Activated B cell treated with CpG ODN at 0.5 μM for 24 hours (primary cell): ENCODE results near the gene MRPL27. TPM values are rescaled to one million over a fixed set of nuclear protein-coding genes. Genes with fewer than 3 reads are reported as not detected.

ENCODE experiments used
- ATAC-seq: fragments of 200-7000 bp; cut with Tn5 transposase; one replicate; pipeline ENCODE4 v1.10.0; 2021; ENCODE audit warnings: low read depth, mild to moderate bottlenecking, moderate library complexity
- CTCF ChIA-PET: fragments of 350-600 bp; sonication (Branson Sonifier 250); formaldehyde crosslinking; loops from one replicate; lab custom pipeline; 2021; ENCODE audit warnings: antibody characterized with exemption; lab: Charles Lee
- POLR2A ChIA-PET: fragments of 350-600 bp; sonication (Branson Sonifier 250); formaldehyde crosslinking; loops from one replicate; lab custom pipeline; 2021; ENCODE audit warnings: antibody characterized with exemption; lab: Charles Lee
- DNase-seq: peaks from one replicate; pipeline ENCODE4 v3.0.0; 2022
- H3K27ac Mint-ChIP-seq: one replicate; pipeline ENCODE4 v1.8.0; 2020; ENCODE audit warnings: mixed read lengths
- H3K27me3 Mint-ChIP-seq: one replicate; pipeline ENCODE4 v1.8.0; 2021; ENCODE audit warnings: mixed read lengths
- H3K36me3 Mint-ChIP-seq: one replicate; pipeline ENCODE4 v1.8.0; 2021; ENCODE audit warnings: low read depth, mixed read lengths
- H3K4me1 Mint-ChIP-seq: one replicate; pipeline ENCODE4 v1.8.0; 2021; ENCODE audit warnings: mixed read lengths
- H3K4me3 Mint-ChIP-seq: one replicate; pipeline ENCODE4 v1.8.0; 2020; ENCODE audit warnings: mild to moderate bottlenecking, mixed read lengths
- H3K9me3 Mint-ChIP-seq: one replicate; pipeline ENCODE4 v1.8.0; 2020; ENCODE audit warnings: mixed read lengths
- intact Hi-C: fragments of 100-400 bp; cut with micrococcal nuclease; formaldehyde crosslinking; loops from one replicate; pipeline ENCODE4 v1.15.1; 2024
- total RNA-seq: library from RNA; stranded (reverse); gene quantifications from 2 replicates; pipeline ENCODE4 v1.2.3, GENCODE V29; 2022
- TF ChIP-seq, protein P1 (sequence below): fragments of 200-600 bp; IDR thresholded peaks from one replicate; pipeline ENCODE4 v1.8.0; 2022; ENCODE audit warnings: antibody characterized with exemption, mild to moderate bottlenecking

MRPL27 gene
- total RNA-seq, 1 donor from 2014 or later, result 45.0 TPM

DNA sequence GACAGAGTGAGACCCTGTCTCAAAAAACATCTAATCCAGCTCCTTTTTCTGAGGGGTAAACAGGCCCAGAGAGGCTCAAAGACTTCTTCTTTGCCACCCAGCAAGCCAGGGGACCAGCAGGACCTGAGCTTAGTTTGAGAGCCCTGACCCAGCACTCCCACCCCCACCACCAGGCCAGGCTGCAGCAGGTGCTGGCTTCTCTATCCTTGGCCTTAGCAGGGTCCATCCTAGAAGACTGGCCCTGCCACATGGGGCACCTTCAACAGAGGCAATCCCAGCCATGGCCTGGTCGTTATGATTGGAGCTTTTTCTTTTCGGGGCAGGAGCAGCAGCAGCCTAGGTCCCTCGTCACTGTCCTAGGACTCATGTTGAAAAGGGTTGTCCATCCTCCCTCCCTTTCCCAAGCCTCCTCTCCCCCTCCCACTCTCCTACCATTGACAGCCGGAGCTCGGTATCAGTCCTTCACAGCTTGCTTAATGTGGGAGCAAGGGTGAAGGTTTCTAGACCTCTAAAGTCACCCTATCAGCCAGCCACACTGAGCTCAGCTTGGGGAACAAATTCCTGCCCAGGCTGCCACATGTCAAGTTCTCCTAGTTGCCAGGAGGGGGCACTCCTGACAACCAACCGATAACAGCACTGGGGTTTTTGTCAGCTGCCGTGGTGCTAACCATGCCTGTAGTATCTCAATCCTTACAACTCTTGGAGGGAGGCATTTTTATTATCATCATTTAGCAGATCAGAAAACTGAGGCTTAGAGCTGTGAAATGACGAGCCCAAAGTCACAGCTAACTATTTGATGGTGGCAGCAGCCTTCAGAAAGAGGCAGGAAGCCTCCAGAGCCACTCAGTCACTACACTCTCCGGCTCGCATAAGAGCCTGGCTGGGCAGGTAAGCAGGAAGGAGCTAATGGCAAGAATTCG is 11.2 kb downstream of the MRPL27 start:
- H3K4me3 Mint-ChIP-seq, result no peak overlapping the region
- peaks cover 46% of the 10 kb centered on the region for H3K36me3 Mint-ChIP-seq
- DNase-seq (no peak), ATAC-seq (peak; percentile 97)
- ChIA-PET POLR2A (interaction anchor here (0.9 to 2.0 kb wide), 5 partner anchors 10 to 117 kb away, joined by 3 to 9 read pairs (median 7); partner anchors contain the start of genes LRRC59 and RSAD1), CTCF (interaction anchor here (0.7 to 4.1 kb wide), 18 partner anchors 9 to 162 kb away, joined by 3 to 29 read pairs (median 5); partner anchors contain the start of genes LRRC59, RSAD1 and XYLT2)
- peak overlapping the region; percentile 70 for H3K27ac Mint-ChIP-seq
- TF ChIP-seq, protein P1, sequence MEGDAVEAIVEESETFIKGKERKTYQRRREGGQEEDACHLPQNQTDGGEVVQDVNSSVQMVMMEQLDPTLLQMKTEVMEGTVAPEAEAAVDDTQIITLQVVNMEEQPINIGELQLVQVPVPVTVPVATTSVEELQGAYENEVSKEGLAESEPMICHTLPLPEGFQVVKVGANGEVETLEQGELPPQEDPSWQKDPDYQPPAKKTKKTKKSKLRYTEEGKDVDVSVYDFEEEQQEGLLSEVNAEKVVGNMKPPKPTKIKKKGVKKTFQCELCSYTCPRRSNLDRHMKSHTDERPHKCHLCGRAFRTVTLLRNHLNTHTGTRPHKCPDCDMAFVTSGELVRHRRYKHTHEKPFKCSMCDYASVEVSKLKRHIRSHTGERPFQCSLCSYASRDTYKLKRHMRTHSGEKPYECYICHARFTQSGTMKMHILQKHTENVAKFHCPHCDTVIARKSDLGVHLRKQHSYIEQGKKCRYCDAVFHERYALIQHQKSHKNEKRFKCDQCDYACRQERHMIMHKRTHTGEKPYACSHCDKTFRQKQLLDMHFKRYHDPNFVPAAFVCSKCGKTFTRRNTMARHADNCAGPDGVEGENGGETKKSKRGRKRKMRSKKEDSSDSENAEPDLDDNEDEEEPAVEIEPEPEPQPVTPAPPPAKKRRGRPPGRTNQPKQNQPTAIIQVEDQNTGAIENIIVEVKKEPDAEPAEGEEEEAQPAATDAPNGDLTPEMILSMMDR, result peak; percentile 30
- H3K27me3 Mint-ChIP-seq, result no peaks in the 10 kb centered on the region
- intact Hi-C loops, result loop anchor here (1.0 to 5.0 kb wide), 3 partner anchors 35 to 139 kb away; partner anchors contain the start of gene LRRC59
- H3K4me1 Mint-ChIP-seq, result peaks cover 7% of the 10 kb centered on the region
- no peaks in the 10 kb centered on the region for H3K9me3 Mint-ChIP-seq

DNA sequence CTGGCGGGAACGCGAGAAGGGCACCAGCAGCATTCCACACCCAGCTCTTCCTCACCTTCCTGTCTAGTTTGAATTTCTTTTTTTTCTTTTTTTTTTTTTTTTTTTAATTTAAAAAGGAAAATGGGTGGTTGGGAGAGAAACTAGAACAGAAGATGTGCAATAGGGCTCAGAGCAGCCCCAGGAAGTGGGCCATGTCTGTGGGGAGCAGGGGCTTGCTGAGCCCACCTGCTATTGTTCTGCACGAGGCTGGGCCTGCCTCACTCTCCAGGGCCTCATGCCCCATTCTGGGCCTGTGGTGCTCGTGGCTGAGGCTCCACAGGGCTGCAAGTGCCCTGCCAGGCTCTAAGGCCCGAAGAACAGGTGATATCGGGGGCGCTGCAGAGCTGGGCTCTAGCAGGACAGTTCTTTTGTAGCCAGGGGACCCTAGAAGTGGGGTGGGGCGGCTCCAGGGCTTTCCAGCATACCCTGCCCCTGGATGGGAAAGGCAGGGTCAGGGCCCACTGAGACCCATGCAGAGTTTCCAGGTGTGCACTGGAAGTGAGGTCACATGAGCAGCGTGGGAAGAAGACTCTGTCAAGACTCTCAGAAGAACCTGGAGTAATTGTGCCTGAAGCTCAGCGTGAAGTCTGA is 12.4 kb downstream of the MRPL27 start:
- DNase-seq (no peak), ATAC-seq (no peak)
- Mint-ChIP-seq H3K9me3 (no peaks in the 10 kb centered on the region), H3K4me3 (no peak overlapping the region), H3K36me3 (peaks cover 48% of the 10 kb centered on the region), H3K27me3 (no peaks in the 10 kb centered on the region), H3K27ac (no peak overlapping the region), H3K4me1 (peaks cover 7% of the 10 kb centered on the region)
- intact Hi-C loops, result loop anchor here (5.0 kb wide), 1 partner anchor 37 kb away; the partner anchor contains the start of gene LRRC59
- POLR2A ChIA-PET, result interaction anchor here (1.7 kb wide), 1 partner anchor 14 kb away, joined by 7 read pairs; no protein-coding TSS in a partner anchor
- TF ChIP-seq, protein P1, result no peak
- CTCF ChIA-PET, result interaction anchor here (0.8 to 4.1 kb wide), 5 partner anchors 13 to 141 kb away, joined by 3 to 22 read pairs (median 18); partner anchors contain the start of genes LRRC59 and XYLT2

DNA sequence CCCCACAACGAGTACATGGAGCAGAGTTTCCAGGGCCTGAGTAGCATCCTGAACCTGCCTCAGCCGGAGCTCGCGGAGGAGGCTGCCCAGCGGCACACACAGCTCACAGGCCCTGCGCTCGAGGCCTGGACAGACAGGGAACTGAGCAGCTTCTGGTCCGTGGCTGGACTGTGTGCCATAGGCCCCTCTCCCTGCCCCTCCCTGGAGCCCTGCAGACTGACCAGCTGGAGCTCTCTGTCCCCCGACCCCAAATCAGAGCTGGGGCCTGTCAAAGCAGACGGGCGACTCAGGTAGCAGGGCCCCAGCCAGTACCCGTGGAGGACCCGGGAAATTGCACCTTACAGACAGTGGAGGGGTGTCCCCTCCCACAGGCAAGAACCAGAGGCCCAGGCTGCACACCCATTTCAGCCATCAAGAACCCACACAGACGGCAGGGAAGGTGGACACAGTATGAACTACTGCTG is 13.0 kb downstream of the MRPL27 start:
- H3K27me3 Mint-ChIP-seq, result no peaks in the 10 kb centered on the region
- no peak overlapping the region for H3K4me3 Mint-ChIP-seq
- ATAC-seq, result no peak
- H3K27ac Mint-ChIP-seq, result no peak overlapping the region
- H3K9me3 Mint-ChIP-seq, result no peaks in the 10 kb centered on the region
- intact Hi-C loops, result loop anchor here (5.0 kb wide), 1 partner anchor 37 kb away; the partner anchor contains the start of gene LRRC59
- CTCF ChIA-PET, result interaction anchor here (1.0 to 4.1 kb wide), 3 partner anchors 9 to 142 kb away, joined by 3 to 18 read pairs (median 4); partner anchors contain the start of gene LRRC59
- peaks cover 7% of the 10 kb centered on the region for H3K4me1 Mint-ChIP-seq
- no peak for DNase-seq
- TF ChIP-seq, protein P1, result no peak
- H3K36me3 Mint-ChIP-seq, result peaks cover 46% of the 10 kb centered on the region
- POLR2A ChIA-PET, result interaction anchor here (1.5 kb wide), 1 partner anchor 14 kb away, joined by 5 read pairs; the partner anchor contains the start of gene XYLT2

DNA sequence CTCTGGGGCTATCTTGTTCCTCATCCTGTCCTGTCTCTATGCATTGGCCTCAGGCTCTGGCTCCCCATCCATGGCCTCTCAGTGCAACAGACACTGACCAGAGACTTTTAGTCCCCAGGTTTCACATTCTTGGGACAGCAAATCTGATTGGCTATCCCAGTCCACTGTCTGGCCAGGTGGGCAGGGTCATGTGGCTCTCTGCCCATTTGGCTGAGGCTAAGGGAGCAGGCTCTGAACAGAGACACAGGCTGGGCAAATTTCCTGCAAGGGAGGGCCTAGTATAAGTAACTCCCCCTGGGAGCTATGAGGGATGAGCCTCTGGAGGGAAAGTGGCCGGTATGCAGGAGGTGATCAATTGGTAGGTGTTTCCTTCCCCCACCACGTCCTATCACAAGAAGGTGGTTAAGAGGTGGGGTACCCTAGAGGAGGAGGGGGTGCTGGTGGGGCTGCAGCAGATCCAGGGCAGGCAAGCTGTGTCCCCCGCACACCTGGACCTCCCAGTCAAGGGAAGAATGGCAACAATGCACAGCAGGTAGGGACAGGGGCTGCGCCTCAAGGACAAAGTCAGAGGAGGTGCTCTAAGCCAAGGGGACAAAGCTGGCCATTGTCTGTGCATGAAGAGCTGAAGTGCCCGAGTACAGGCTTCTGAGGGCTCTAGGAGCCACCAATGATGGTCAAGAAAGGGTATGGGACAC is 13.8 kb downstream of the MRPL27 start:
- intact Hi-C loops, result no loop called here
- H3K27me3 Mint-ChIP-seq, result no peaks in the 10 kb centered on the region
- H3K4me1 Mint-ChIP-seq, result peaks cover 7% of the 10 kb centered on the region
- H3K36me3 Mint-ChIP-seq, result peaks cover 48% of the 10 kb centered on the region
- POLR2A ChIA-PET, result interaction anchor here (0.7 to 1.5 kb wide), 2 partner anchors 9 to 13 kb away, joined by 3 to 5 read pairs; partner anchors contain the start of gene XYLT2
- H3K4me3 Mint-ChIP-seq, result no peak overlapping the region
- DNase-seq (no peak), ATAC-seq (no peak)
- CTCF ChIA-PET, result interaction anchor here (1.0 to 4.1 kb wide), 4 partner anchors 10 to 143 kb away, joined by 3 to 18 read pairs (median 4); partner anchors contain the start of gene LRRC59
- no peaks in the 10 kb centered on the region for H3K9me3 Mint-ChIP-seq
- H3K27ac Mint-ChIP-seq, result no peak overlapping the region
- TF ChIP-seq, protein P1, result no peak
